GM18868 (cell line): Measurements from ENCODE around the gene CLEC17A.
"Not testable (repeated sequence)": the region's sequence is repeated elsewhere in the genome, so short reads cannot be mapped to it uniquely, and the experiment has no call there.

Source experiments
- ATAC-seq: cut with Tn5 transposase; IDR thresholded peaks from one replicate; pipeline ENCODE4 v1.9.1; 2021; ENCODE audit warnings: mild to moderate bottlenecking, moderate library complexity; ENCODE audit not compliant: unreplicated experiment

Gene CLEC17A

DNA sequence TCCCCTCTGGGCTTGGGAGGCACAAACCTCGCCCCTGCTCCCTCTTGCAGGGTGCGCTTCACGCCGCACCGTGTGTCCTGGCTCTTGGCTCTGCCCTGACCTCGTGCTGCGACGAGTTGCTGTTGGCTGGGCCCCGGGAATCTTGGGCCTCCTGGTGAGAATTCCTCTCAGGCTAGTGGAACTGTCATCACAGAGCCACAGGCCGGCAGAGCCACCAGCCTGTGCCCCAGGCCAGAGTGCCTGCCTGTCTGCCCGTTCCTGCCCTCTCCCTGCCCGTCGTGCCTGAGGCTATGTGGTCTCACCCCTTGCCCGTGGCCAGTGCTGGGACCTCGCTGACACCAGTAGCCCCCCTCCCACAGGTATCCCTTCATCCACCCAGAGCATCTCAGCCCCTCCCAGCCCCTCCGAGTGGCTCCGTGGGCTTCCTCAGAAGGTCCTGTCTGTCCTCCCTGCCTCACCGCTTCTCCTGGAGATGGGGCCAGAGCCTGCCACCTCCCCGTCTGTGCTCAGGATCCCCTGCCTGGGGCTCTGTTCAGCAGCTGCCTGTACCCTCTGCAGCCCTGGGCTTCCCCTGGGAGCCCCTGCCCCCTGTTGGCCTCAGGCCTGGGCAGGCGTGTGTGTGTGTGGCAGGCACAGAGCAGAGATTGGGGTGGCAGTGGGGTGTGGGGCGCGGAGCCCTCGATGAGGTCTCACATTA, 24.4 kb upstream of the CLEC17A start:
- ATAC-seq: no peak

DNA sequence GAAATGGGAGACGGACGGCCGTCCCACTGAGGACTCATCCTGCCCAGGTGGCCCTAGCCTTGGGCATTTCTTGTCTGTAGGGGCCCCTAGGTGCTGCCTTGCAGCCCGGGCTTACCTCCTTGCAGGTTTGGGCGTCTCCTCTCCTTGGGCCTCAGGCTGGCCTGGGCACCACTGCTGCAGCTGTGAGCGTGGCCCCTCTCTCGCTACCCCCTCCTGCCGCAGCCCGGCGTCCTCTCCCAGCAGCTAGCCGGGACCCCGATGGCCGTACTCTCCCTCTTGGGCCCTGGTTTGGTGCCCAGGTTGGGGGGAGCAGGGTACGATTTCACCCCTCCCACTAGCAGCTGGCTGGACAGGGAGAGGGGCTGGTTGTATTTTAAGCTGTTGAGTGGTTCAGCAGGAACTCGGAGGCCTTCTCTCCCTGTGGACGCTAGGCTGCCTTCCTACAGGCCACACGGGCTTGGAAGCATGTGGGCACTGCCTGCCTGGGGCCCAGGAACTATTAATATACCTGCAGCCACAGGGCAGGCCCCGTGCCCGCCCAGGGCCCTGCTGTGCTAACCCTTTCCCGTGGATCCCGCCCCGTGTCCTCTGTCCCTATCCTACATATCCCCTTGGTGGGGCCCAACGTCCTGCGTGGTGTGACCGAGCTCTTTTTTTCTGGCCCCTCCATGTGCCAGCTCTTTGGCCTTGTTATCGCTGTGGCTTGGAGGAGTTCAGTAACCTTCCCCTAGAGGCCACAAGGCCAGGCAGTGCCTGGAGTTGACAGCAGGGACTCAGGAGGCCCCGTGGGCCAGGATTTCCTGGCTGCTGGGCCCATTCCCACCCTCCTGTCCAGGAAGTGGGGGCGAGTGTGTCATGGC, 22.7 kb upstream of the CLEC17A start:
- no peak for ATAC-seq

DNA sequence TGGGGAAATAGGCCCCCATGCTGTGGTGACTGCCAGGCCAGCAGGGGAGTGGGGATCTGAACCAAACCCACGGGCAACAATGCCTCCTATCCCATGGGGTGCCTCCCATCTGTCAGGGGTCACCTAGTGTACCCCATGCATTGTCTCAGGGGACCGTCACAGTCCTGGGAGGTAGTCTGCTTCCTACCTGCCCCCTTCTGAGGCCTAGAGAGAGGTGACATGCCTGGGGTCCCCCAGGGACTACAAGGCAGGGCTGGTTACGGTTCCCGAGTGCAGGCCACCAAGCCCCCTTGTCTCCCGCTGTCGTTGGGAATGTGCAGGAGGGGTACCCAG, 22.1 kb upstream of the CLEC17A start:
- no peak for ATAC-seq

DNA sequence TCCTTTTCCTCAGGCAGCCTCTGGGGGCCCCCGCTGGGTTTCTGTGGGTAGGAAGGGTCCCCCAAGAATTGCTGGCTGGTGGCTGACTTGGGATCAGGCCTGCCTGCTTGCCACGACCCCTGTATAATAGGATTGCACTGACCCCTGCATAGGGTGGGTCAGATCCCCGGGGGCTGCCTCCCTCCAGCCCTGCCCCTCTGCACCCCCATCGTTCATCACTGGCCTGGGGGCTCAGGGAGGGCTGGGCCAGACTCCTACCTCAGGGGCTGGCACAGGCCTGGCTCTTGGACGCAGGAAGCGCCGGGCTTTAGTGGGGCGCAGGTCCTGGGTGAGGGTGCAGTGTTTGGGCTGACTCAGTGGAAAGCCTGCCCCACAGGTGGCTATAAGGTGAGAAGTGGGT, 21.6 kb upstream of the CLEC17A start:
- ATAC-seq: no peak

DNA sequence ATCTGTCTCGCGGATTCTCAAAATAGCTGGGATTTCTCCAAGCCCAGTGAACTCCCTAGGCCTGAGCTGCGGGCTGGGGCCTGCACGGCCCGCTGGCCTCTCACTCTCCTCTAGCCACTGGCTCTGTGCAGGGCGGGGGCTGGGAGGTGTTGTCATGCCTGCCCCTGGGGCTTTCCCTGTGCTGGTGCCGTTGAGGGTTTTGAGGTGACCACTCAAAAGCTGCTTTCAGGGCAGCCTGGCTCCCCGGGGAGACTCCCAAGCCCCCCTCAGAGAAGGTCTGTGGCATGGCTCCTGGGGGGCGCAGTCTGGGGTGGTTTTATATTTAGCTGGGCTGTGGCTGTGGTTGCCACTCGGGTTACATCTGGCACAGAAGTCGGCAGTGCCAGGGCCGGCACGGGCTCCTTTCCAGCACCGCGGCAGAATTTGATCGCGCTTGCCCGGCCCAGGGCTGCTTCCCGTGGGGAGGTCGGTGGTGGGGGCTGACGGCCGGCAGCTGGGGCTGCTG, 21.0 kb upstream of the CLEC17A start:
- no peak for ATAC-seq

DNA sequence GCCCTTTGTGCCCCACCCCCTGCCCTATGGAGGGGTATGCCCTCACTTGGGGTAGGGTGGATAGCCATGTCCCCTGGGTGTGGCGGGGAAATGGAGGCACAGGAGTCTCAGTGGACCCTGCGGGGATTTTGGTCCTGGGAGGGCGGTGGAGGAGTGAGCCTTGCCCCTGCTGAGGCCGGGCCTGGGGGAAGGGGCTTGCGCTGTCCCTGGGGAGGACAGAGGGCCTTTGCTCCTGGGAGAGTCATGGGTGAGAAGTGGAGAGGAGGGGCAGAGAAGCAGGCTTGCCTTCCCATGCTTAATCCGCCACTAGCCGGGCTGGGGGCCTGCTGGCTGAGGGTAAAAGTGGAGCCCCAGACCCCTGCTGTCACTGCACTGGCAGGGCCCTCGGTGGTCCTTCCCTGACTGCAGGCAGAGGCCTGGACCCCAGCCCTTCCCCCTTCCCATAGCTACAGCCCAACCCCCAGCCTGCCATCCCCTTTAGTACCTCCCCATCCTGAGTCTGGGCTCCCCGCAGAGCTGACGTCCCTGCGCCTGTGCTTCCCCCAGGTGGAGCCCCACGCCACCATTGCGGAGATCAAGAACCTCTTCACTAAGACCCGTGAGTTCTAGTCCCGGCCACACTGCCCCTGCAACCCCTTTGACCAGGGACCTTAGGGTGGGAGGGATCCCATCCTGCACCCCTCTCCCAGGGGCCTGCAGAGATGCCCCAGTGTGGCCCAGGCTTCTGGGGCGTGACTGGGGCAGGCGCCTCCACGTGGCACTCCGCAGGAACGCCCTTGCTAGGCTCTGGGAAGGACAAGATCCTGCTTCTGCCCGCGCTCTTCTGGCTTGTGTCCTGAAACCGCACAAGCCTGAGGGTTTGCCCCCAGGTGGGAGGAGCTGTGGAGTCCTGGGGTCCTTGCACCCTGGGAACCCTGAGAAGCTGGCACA, 20.0 kb upstream of the CLEC17A start:
- ATAC-seq: no peak

DNA sequence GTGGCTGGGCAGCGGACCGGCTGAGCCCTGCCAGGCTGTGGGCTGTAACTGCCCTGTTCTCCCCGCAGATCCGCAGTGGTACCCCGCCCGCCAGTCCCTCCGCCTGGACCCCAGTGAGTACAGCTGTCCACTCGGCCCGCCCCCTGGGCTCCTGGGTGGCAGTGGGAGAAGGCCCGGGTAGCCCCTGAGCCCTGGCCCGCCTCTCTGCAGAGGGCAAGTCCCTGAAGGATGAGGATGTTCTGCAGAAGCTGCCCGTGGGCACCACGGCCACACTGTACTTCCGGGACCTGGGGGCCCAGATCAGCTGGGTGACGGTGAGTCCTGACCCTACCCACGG, 19.3 kb upstream of the CLEC17A start:
- no peak for ATAC-seq

DNA sequence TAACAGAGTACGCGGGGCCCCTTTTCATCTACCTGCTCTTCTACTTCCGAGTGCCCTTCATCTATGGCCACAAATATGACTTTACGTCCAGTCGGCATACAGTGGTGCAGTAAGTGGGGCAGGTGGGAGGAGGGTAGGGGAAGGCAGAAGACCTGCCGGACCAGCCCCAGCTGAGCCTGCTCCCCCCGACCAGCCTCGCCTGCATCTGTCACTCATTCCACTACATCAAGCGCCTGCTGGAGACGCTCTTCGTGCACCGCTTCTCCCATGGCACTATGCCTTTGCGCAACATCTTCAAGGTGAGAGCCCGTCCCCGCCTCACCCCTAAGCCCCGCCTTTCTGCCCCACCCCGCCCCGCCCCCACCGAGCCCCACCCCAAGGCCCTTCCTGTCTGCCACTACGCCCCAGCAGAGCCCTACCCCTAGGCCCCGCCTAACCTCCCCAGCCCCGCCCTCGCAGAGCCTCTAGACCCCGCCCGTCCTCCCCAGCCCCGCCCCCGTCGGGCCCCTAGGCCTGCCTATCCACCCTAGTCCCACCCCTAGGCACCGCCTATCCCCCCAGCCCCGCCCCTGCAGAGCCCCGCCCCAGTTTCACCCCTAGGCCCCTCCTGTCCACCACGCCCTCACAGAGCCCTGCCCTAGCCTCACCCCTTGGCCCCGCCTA, 18.8 kb upstream of the CLEC17A start:
- ATAC-seq: no peak

DNA sequence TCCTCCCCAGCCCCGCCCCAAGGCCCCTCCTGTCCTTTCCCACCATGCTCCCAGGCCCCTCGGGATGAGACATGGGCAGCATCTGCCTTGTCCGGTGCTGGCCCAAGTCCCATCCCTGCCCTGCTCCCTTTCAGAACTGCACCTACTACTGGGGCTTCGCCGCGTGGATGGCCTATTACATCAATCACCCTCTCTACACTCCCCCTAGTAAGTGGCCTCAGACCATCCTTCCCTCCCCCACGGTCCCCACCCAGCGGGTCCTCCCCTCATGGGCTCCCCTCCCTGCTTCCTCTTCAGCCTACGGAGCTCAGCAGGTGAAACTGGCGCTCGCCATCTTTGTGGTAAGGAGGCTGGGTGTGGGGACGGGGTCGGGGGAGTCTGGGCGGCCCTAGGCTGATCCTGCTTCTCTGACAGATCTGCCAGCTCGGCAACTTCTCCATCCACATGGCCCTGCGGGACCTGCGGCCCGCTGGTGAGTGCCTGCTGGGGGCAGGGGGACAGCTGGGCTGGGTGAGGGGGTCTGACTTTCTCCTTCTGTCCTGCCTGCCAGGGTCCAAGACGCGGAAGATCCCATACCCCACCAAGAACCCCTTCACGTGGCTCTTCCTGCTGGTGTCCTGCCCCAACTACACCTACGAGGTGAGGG, 18.1 kb upstream of the CLEC17A start:
- not testable (repeated sequence) for ATAC-seq

DNA sequence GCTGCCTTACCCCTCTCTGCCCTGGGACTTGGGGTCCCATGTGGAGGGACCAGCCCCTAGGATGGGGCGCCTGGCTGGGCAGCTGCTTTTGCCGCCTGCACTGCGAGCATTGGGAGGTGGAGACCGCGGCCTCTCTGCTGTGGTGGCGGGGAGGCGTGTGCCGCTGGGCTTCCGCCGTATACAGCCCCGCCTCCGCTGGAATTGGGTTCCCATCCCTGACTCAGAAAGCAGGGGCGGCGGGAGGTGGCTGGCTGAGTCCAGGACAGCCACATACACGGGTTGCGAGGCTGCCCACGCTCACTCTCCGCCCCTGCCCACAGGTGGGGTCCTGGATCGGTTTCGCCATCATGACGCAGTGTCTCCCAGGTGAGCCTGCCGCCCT, 17.6 kb upstream of the CLEC17A start:
- ATAC-seq: no peak

DNA sequence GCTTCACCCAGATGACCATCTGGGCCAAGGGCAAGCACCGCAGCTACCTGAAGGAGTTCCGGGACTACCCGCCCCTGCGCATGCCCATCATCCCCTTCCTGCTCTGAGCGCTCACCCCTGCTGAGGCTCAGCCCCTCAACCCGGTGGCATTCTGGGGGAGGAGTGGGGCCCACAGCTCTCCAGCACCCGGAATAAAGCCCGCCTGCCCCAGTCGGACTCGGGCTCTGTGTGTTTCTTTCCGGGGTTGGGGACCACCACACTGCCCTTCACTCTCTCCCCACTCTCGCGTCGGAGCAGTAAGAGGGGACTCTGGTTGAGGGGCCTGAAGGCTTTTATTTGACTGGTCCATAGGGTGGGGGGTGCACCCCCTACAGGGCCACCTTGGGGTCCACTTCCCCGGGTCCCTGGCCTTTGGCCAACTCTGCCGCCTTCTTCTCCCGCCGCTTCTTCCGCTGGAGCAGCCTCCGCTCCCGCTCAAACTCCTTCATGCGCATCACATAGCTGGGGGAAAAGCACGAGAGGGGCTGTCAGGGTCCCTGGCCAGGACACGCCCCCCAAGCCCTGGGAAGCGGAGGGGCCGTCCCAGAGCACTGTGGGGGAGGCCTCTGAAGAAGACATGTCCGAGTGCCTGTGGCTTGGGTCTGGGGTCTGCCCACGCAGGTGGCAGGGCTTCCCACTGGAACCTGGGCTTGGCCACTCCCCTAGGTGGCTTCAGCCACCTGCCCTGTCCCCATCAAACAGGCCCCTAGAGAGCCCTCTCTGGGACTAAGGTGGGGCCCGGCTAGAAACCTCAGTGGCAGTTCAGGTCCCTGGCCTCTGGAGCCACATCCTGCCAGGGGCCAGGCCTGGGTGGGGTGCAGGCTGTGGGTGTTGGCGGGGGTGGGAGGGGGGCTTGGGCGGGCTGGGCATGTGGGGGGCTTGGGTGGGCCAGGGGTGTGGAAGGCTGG, 16.8 kb upstream of the CLEC17A start:
- ATAC-seq: no peak

DNA sequence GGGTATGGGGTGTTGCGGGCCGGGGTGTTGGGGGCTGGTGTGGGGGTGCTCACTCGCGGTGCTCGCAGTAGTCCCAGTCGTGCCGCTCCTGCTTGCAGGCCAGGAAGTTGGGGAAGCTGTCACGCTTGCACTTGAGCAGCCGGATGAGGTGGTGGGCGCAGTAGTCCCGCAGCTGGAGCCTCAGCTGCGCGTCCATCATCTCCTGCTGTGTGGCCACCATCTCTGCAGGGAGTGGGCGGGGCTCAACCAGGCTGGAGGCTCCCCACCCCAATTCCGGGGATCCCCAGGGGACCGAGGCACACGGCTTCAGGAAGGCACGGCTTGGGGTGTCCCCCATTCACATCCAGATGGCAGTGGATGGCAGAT, 16.2 kb upstream of the CLEC17A start:
- no peak for ATAC-seq

DNA sequence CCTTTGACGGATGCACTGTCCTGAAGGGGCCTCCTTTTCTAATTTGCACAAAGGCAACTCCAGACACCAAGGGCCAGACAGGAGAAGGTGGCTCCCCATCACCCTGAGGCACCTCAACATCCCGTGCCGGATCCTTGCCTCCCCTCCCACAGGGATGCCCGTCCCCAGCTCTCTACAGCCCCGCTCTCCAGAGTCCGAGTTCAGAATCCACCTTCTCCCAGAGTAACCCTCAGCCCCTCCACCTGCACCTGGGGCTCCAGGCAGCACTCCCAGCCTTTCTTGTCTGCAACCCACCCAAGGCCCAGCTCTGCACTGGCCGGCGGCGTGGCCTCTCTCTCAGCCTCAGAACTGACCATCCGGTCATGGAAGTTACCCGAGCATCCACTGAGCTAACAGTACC, 15.8 kb upstream of the CLEC17A start:
- ATAC-seq: no peak

DNA sequence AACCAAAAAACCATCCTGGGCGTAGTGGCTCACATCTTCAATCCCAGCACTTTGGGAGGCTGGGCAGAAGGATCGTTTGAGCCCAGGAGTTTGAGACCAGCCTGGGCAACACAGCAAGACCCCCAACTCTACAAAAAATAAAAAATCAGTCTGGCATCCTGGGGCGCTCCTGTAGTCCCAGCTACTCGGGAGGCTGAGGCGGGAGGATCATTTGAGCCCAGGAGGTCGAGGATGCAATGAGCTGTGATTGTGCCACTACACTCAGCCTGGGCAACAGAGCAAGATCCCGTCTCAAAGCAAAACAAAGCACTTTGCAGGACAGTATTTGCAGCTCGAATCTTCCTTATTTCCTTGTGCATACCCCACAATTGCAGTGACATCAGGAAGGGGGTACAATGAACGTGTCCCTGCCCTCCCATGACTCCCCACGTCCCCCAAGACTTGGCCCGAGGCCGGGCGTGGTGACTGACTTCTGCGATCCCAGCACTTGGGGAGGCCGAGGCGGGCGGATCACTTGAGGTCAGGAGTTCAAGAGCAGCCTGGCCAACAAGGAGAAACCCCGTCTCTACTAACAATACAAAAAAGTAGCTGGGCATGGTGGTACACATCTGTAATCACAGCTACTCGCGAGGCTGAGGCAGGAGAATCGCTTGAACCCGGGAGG, 11.9 kb upstream of the CLEC17A start:
- ATAC-seq: no peak

DNA sequence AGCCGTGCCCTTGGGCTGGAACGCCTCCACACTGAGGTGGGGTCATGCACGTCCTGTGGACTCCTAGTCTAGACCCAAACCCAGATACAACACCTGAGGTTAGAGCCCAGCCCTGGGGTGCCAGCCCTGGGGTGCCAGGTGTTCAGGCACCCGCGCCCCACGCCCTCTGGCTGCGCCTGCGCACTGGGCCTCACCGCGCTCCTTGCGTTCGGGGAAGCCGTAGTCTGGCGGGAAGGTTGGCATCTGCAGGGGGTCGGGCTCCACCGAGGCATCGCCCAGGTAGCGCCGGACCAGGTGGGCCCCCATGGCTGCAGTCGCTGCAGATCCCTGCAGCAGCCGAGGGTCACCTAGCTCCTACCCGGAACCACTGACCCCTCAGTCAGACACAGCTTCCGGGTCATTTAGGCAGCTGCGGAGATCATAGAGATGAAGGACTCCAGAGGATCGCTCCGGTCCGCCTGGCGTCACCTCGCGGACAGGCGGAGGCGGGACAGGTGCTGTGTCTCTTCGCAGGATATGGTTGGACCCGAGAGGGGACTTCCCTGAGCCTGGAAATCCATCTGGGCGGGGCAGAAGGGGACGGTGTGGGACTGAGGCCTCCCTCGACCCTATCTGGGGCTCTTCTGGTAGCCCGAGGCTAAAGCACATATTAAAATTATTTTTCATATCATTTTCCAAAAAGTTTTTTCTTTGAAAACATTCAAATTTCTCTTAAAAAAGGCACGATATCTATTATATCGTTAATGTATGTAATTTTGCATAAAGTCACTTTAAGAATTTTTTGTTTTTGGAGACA, 11.0 kb upstream of the CLEC17A start, which contains the start of gene NDUFB7:
Gene NDUFB7 (minus strand): TSS at position 372 of the 796 bp plus-strand sequence. CDS start 66 bp downstream, at position 306.
- ATAC-seq: peak; percentile 73

DNA sequence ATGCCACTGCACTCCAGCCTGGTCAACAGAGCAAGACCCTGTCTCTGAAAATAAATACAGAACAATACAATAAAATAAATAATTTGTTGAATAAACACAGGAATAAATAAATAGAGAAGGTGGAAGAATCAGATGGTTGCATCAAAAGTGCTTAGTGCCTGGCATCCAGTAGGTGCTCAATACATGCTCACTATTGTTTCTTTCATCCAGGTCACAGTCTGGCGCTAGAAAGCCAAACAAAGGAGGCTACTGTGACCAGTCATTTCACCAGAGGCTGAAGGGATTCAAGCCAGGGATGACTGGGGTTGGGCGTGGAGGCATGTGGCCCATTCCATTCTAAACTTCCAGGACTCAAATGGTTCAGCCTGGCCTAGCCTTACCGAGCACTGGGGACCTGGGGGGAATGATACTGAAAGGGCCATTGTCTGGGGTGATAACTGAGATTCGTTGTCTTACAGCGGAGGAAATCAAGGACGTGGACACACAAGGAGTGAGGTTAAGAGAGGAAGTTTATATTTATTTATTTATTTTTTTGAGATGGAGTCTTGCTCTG, 7.4 kb upstream of the CLEC17A start:
- ATAC-seq: no peak

DNA sequence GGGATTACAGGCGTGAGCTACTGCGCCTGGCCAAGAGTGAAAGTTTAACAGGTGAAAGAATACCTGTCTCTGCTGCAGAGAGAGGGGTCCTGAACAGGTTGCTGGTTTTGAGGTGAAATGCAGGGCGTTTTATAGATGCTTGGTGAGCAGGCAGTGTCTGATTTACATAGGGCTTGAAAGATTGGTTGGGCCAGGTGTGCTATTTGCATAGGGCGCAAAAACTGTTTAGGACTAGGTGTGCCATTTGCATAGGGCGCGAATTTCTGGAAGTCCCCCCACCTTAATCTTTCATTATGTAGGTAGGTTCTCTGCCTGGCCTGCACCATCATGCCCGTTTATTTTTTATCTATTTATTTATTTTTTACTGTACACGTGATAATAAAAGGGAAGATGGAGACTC, 6.5 kb upstream of the CLEC17A start:
- no peak for ATAC-seq

DNA sequence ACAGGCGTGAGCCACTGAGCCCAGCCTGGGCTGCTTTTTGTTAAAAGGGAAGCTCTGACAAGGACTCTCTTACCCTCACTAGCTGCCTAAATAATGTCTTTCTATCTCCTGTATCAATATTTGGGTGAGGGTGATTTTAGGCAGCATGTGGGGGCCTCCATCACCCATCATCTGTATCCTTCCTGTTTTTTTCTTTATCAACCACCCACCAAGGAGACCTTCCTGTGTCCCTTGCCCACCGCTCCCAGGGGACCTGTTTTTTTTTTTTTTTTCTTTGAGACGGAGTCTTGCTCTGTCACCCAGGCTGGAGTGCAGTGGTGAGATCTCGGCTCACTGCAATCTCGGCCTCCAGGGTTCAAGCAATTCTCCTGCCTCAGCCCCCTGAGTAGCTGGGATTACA, 5.6 kb upstream of the CLEC17A start:
- ATAC-seq: no peak
